Erythroblast (primary cell): ENCODE data around the gene PKNOX1.
"Not testable (repeated sequence)": the region's sequence is repeated elsewhere in the genome, so short reads cannot be mapped to it uniquely, and the experiment has no call there.

Experiments used
- GATA1 ChIP-seq: IDR thresholded peaks from 2 replicates; pipeline ENCODE4 v1.6.1; 2011; ENCODE audit warnings: low read depth, mild to moderate bottlenecking, control low read depth, low read length, moderate library complexity
- POLR2A ChIP-seq: IDR thresholded peaks from 2 replicates; pipeline ENCODE4 v1.6.1; 2011; ENCODE audit warnings: mild to moderate bottlenecking, low read length

DNA sequence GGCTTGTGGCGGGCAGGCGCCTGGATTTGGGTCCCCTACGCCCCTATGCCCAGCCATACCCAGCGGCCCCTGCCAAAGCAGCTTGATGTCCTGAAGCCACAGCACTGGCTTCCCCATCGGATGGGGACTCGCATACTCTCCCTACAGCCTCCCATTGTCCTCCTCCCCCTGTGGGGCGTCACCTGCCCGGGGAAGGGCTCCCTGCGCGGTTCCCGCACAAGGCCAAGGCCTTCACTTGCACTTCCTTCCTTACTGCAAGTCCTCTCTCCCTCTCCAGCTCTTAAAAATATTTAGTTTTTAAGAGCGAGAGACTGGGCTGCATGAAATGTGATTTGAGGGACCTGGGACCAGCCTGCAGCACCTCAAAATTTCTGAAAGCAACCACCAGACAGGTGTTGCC, 92.3 kb downstream of the PKNOX1 start:
- TF ChIP-seq POLR2A, GATA1: not testable (repeated sequence)
